ENCODE measurements around the gene PDE1A.

The PDE1A gene

GRCh38 chr2:182426918-182427240 lies at the start of gene PDE1A:
PDE1A (minus strand) TSS chr2:182427036.
- DNase-seq (ENCODE audit: low spot score) = no peak

- no peak for DNase-seq (ENCODE audit: low spot score)
Observed at GRCh38 chr2:182473635-182474034, 46.8 kb upstream of the PDE1A start.

- no peak for DNase-seq (ENCODE audit: low spot score)
Observed at GRCh38 chr2:182463760-182464159, 36.9 kb upstream of the PDE1A start.

- no peak for DNase-seq (ENCODE audit: low spot score)
Observed at GRCh38 chr2:182456784-182457183, 29.9 kb upstream of the PDE1A start.

GRCh38 chr2:182452456-182452990 lies 25.7 kb upstream of the PDE1A start:
- no peak for DNase-seq (ENCODE audit: low spot score)

- no peak for DNase-seq (ENCODE audit: low spot score)
Observed at GRCh38 chr2:182448371-182448770, 21.5 kb upstream of the PDE1A start.

GRCh38 chr2:182447863-182448262 lies 21.0 kb upstream of the PDE1A start:
- no peak for DNase-seq (ENCODE audit: low spot score)

GRCh38 chr2:182447163-182447562 lies 20.3 kb upstream of the PDE1A start:
- DNase-seq (ENCODE audit: low spot score) = no peak

- no peak for DNase-seq (ENCODE audit: low spot score)
Observed at GRCh38 chr2:182446087-182446486, 19.3 kb upstream of the PDE1A start.

- no peak for DNase-seq (ENCODE audit: low spot score)
Observed at GRCh38 chr2:182445391-182445965, 18.6 kb upstream of the PDE1A start.

GRCh38 chr2:182444806-182445205 lies 18.0 kb upstream of the PDE1A start:
- DNase-seq (ENCODE audit: low spot score) = no peak

GRCh38 chr2:182444170-182444569 lies 17.3 kb upstream of the PDE1A start:
- DNase-seq (ENCODE audit: low spot score) = no peak

GRCh38 chr2:182436252-182436651 lies 9.4 kb upstream of the PDE1A start:
- DNase-seq (ENCODE audit: low spot score) = no peak

GRCh38 chr2:182435754-182436153 lies 8.9 kb upstream of the PDE1A start:
- DNase-seq (ENCODE audit: low spot score) = no peak

- DNase-seq (ENCODE audit: low spot score) = no peak
Observed at GRCh38 chr2:182432051-182432450, 5.2 kb upstream of the PDE1A start.

- DNase-seq (ENCODE audit: low spot score) = no peak
Observed at GRCh38 chr2:182428476-182428875, 1.6 kb upstream of the PDE1A start.

GRCh38 chr2:182426082-182426917 lies 536 bp downstream of the PDE1A start:
- no peak for DNase-seq (ENCODE audit: low spot score)

GRCh38 chr2:182422864-182423263 lies 4.0 kb downstream of the PDE1A start:
- DNase-seq (ENCODE audit: low spot score) = no peak

GRCh38 chr2:182420669-182421068 lies 6.2 kb downstream of the PDE1A start:
- DNase-seq (ENCODE audit: low spot score) = no peak

GRCh38 chr2:182416861-182417260 lies 10.0 kb downstream of the PDE1A start:
- no peak for DNase-seq (ENCODE audit: low spot score)

- DNase-seq (ENCODE audit: low spot score) = no peak
Observed at GRCh38 chr2:182416191-182416590, 10.6 kb downstream of the PDE1A start.

GRCh38 chr2:182415771-182416170 lies 11.1 kb downstream of the PDE1A start:
- DNase-seq (ENCODE audit: low spot score) = no peak

GRCh38 chr2:182412858-182413257 lies 14.0 kb downstream of the PDE1A start:
- DNase-seq (ENCODE audit: low spot score) = no peak

- no peak for DNase-seq (ENCODE audit: low spot score)
Observed at GRCh38 chr2:182410120-182410519, 16.7 kb downstream of the PDE1A start.
